Stimulated activated effector memory CD8-positive, alpha-beta T cell treated with anti-CD3 and anti-CD28 coated beads, Interleukin-12 subunit alpha, Interleukin-12 subunit beta, amount 100 ng/mL, for 72 hours (primary cell): ENCODE data around the gene ARID3C.

Source experiments
- ATAC-seq: fragments of 150-1000 bp; cut with Tn5 transposase; 2 replicates; pipeline ENCODE4 v1.10.0; 2021
- DNase-seq, 2 donors: peaks; one replicate each; pipeline ENCODE4 v3.0.0; 2021 to 2022; ENCODE audit warnings: low spot score in 2 of 2
- H3K27ac Mint-ChIP-seq: one replicate; pipeline ENCODE4 v1.8.0; 2022; ENCODE audit warnings: mild to moderate bottlenecking, mixed read lengths
- H3K36me3 Mint-ChIP-seq: one replicate; pipeline ENCODE4 v1.8.0; 2022; ENCODE audit warnings: mild to moderate bottlenecking, mixed read lengths
- H3K4me1 Mint-ChIP-seq: one replicate; pipeline ENCODE4 v1.8.0; 2022; ENCODE audit warnings: mixed read lengths
- H3K4me3 Mint-ChIP-seq: one replicate; pipeline ENCODE4 v1.8.0; 2022; ENCODE audit warnings: mild to moderate bottlenecking, mixed read lengths
- H3K9me3 Mint-ChIP-seq: one replicate; pipeline ENCODE4 v1.8.0; 2022; ENCODE audit warnings: mixed read lengths

Gene ARID3C

GRCh38 chr9:34571481-34571810 is 57.4 kb downstream of the ARID3C start:
- H3K4me3 Mint-ChIP-seq, result no peak overlapping the region
- H3K9me3 Mint-ChIP-seq, result no peaks in the 10 kb centered on the region
- DNase-seq, result no peak
- no peaks in the 10 kb centered on the region for H3K36me3 Mint-ChIP-seq
- H3K4me1 Mint-ChIP-seq, result peaks cover 8% of the 10 kb centered on the region
- H3K27ac Mint-ChIP-seq, result no peak overlapping the region
- ATAC-seq, result no peak
